Endothelial cell (in vitro differentiated cells): Measurements from ENCODE around the gene TMSB15C. TPM values are rescaled to one million over a fixed set of nuclear protein-coding genes. Genes with fewer than 3 reads are reported as not detected.

Experiments
- DNase-seq: peaks from one replicate; pipeline ENCODE4 v3.0.0; 2021; ENCODE audit warnings: low spot score
- H3K27ac Mint-ChIP-seq: one replicate; pipeline ENCODE4 v1.8.0; 2021; ENCODE audit warnings: mixed read lengths, inconsistent platforms; ENCODE audit not compliant: unreplicated experiment
- H3K27me3 Mint-ChIP-seq: one replicate; pipeline ENCODE4 v1.8.0; 2021; ENCODE audit warnings: mild to moderate bottlenecking, moderate library complexity, mixed read lengths, inconsistent platforms; ENCODE audit not compliant: unreplicated experiment
- H3K36me3 Mint-ChIP-seq: one replicate; pipeline ENCODE4 v1.8.0; 2021; ENCODE audit warnings: mild to moderate bottlenecking, low read depth, mixed read lengths, inconsistent platforms; ENCODE audit not compliant: unreplicated experiment
- H3K4me1 Mint-ChIP-seq: one replicate; pipeline ENCODE4 v1.8.0; 2021; ENCODE audit warnings: mild to moderate bottlenecking, mixed read lengths, inconsistent platforms; ENCODE audit not compliant: unreplicated experiment
- H3K4me3 Mint-ChIP-seq: one replicate; pipeline ENCODE4 v1.8.0; 2021; ENCODE audit warnings: mild to moderate bottlenecking, mixed read lengths, inconsistent platforms; ENCODE audit not compliant: unreplicated experiment
- H3K9me3 Mint-ChIP-seq: one replicate; pipeline ENCODE4 v1.8.0; 2021; ENCODE audit warnings: mixed read lengths, inconsistent platforms; ENCODE audit not compliant: unreplicated experiment
- total RNA-seq: library from RNA; stranded (reverse); fragmentation: NEBNext Ultra II Directional; extraction: Animal tissue kit (Norgen Biotek cat#: 25700); gene quantifications from one replicate; pipeline ENCODE4 v1.2.1, GENCODE V29; 2021; ENCODE audit not compliant: unreplicated experiment
- TF ChIP-seq, protein P1 (sequence below): fragments of 200-600 bp; sonication (generic); IDR thresholded peaks from one replicate; pipeline ENCODE4 v1.5.0; 2021; ENCODE audit warnings: antibody characterized with exemption; ENCODE audit not compliant: unreplicated experiment

TMSB15C gene
- total RNA-seq, 1 donor from 2014 or later = 8.6 TPM

DNA sequence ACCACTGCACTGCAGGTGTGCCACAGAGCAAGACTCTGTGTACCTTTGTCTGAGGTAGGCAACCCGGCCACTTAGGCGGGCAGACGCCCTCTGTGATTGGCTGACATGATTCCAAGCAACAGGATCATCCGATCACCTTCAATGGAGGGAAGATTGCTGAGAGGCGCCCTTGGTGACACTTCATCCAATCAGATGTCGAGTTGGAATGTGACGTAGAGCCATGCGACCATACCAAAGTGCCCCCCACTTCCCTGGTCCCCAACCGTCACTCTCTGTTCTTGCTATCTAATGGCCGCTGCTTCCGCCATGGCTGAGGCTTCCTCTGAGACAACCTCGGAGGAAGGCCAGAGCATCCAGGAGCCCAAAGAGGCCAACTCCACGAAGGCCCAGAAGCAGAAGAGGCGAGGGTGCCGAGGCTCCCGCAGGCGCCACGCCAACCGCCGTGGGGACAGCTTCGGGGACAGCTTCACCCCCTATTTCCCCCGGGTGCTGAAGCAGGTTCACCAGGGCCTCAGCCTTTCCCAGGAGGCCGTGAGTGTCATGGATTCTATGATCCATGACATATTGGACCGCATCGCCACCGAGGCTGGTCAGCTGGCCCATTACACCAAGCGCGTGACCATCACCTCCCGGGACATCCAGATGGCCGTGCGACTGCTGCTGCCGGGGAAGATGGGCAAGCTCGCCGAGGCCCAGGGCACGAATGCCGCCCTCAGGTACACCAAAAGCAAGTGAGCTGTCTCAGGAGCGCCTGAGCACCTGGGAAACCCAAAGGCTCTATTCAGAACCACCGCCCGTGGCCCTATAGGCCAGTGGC is 36.1 kb downstream of the TMSB15C start, which contains the start of gene H2BW2:
TSS of gene H2BW2 (plus strand) at position 268 of the 817 bp plus-strand sequence. CDS start at position 307, 39 bp downstream.
- H3K9me3 Mint-ChIP-seq = no peaks in the 10 kb centered on the region
- H3K27ac Mint-ChIP-seq = no peak within 1 kb of the TSS
- H3K27me3 Mint-ChIP-seq = peaks cover 2% of the 10 kb centered on the region
- no peaks in the 10 kb centered on the region for H3K4me1 Mint-ChIP-seq
- TF ChIP-seq, protein P1, sequence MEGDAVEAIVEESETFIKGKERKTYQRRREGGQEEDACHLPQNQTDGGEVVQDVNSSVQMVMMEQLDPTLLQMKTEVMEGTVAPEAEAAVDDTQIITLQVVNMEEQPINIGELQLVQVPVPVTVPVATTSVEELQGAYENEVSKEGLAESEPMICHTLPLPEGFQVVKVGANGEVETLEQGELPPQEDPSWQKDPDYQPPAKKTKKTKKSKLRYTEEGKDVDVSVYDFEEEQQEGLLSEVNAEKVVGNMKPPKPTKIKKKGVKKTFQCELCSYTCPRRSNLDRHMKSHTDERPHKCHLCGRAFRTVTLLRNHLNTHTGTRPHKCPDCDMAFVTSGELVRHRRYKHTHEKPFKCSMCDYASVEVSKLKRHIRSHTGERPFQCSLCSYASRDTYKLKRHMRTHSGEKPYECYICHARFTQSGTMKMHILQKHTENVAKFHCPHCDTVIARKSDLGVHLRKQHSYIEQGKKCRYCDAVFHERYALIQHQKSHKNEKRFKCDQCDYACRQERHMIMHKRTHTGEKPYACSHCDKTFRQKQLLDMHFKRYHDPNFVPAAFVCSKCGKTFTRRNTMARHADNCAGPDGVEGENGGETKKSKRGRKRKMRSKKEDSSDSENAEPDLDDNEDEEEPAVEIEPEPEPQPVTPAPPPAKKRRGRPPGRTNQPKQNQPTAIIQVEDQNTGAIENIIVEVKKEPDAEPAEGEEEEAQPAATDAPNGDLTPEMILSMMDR = no peak
- no peaks in the 10 kb centered on the region for H3K36me3 Mint-ChIP-seq
- no peak within 1 kb of the TSS for H3K4me3 Mint-ChIP-seq
- no peak for DNase-seq

Other genes with a start within 250 kb of the TMSB15C start
- 2.3 TPM for gene RAB9B, start 244.0 kb downstream of the TMSB15C start, total RNA-seq
- 20.1 TPM for gene TMSB15B, start 113.6 kb downstream of the TMSB15C start, total RNA-seq
- not detected for gene H2BW1, start 62.5 kb downstream of the TMSB15C start, total RNA-seq
- gene H2BW2, start 36.3 kb downstream of the TMSB15C start, total RNA-seq = not detected
- gene ZCCHC18, start 36.3 kb upstream of the TMSB15C start, total RNA-seq = 3.6 TPM
- 4.4 TPM for gene SLC25A53, start 80.8 kb upstream of the TMSB15C start, total RNA-seq
- gene FAM199X, start 90.2 kb upstream of the TMSB15C start, total RNA-seq = 23.2 TPM
- gene ESX1, start 178.7 kb upstream of the TMSB15C start, total RNA-seq = not detected